ENCODE data around the gene GPR68. TPM values are rescaled to one million over a fixed set of nuclear protein-coding genes. Genes with fewer than 3 reads are reported as not detected.

GPR68 gene
- total and polyA plus RNA-seq, 8 donors = 0.09 to 0.90 (median 0.23) TPM; not detected in 1

DNA sequence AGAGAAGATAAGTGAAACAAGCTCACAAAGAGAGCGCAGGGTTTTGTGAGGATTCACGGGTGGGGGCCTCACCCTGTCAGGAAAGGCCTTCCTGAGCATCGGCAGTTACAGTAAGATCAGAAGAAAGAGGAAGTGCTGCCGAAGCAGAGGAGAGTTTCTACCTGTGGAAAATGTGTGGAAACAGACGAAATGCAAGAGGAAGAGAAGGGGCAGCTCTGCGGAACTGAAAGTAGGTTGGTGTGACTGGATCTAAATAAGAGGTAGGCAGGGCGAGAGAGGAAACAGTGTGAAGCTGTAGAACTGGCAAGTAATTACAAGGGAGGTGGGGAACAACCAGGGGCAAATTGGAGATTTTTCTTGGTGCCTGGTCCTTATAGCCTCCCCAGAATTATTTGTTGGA lies 2.6 kb downstream of the GPR68 start:
- Histone ChIP-seq H3K27ac (no peak overlapping the region), H3K36me3 (no peaks in the 10 kb centered on the region), H3K9me3 (no peaks in the 10 kb centered on the region), H3K4me1 (no peaks in the 10 kb centered on the region), H3K4me3 (no peak overlapping the region), H3K27me3 (no peaks in the 10 kb centered on the region)
- intact Hi-C loops (cut with DNase I) = no loop called here
- DNase-seq (no peak), ATAC-seq (no peak), FAIRE-seq (no peak)
- TF ChIP-seq, protein P1, sequence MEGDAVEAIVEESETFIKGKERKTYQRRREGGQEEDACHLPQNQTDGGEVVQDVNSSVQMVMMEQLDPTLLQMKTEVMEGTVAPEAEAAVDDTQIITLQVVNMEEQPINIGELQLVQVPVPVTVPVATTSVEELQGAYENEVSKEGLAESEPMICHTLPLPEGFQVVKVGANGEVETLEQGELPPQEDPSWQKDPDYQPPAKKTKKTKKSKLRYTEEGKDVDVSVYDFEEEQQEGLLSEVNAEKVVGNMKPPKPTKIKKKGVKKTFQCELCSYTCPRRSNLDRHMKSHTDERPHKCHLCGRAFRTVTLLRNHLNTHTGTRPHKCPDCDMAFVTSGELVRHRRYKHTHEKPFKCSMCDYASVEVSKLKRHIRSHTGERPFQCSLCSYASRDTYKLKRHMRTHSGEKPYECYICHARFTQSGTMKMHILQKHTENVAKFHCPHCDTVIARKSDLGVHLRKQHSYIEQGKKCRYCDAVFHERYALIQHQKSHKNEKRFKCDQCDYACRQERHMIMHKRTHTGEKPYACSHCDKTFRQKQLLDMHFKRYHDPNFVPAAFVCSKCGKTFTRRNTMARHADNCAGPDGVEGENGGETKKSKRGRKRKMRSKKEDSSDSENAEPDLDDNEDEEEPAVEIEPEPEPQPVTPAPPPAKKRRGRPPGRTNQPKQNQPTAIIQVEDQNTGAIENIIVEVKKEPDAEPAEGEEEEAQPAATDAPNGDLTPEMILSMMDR (IDR thresholded peaks at IDR 0.05) = no peak
- 60 to 65% methylated on average over 7 of the region's 7 CpGs for WGBS, 2 donors

DNA sequence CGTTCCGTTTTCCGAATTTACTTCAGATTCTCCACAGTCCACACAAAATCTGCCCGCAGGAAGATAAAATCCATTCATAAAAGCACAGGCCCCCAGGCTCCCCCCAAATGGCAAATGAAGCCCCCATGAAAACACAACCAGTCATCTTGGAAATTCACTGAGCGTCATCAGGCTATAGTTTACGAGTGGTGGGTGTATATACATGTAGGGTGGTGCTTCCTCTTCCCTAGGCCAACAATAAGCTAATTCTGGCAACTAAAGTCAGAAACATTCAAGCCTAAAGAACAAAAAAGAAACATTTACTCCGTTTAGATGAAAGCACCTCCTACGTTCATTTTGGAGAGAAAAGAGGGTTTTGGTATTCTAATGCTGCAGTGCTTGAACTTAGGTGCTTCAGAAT lies 5.8 kb downstream of the GPR68 start:
- Histone ChIP-seq H3K4me1 (no peaks in the 10 kb centered on the region), H3K27ac (no peak overlapping the region), H3K9me3 (no peaks in the 10 kb centered on the region), H3K27me3 (no peaks in the 10 kb centered on the region), H3K4me3 (no peak overlapping the region), H3K36me3 (no peaks in the 10 kb centered on the region)
- TF ChIP-seq, protein P1 (IDR thresholded peaks at IDR 0.05) = no peak
- intact Hi-C loops (cut with DNase I) = no loop called here
- no peak for ATAC-seq
- DNase-seq = no peak
- 71 to 86% methylated on average over 8 of the region's 8 CpGs for WGBS, 2 donors
- no peak for FAIRE-seq

DNA sequence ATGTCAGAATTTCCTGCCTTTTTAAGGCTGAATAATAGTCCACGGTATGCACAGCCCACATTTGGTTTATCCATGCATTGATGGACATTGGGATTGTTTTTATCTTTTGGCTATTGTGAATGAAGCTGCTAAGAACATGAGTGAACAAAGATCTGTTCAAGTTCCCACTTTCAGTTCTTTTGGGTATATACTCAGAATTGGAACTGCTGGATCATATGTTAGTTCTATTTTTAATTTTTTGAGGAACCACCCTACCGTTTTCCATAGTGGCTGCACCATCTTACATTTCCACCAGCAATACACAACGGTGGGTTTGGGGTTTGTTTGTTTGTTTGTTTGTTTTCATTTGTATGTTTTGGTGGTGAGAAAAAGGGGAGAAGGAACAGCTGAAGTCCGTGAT lies 6.4 kb downstream of the GPR68 start:
- Histone ChIP-seq H3K27me3 (no peaks in the 10 kb centered on the region), H3K27ac (no peak overlapping the region), H3K4me1 (no peaks in the 10 kb centered on the region), H3K36me3 (no peaks in the 10 kb centered on the region), H3K9me3 (no peaks in the 10 kb centered on the region), H3K4me3 (no peak overlapping the region)
- 68 to 82% methylated on average over 4 of the region's 4 CpGs for WGBS, 2 donors
- no peak for FAIRE-seq
- DNase-seq = no peak
- intact Hi-C loops (cut with DNase I) = no loop called here
- no peak for ATAC-seq
- TF ChIP-seq, protein P1 (IDR thresholded peaks at IDR 0.05) = no peak

DNA sequence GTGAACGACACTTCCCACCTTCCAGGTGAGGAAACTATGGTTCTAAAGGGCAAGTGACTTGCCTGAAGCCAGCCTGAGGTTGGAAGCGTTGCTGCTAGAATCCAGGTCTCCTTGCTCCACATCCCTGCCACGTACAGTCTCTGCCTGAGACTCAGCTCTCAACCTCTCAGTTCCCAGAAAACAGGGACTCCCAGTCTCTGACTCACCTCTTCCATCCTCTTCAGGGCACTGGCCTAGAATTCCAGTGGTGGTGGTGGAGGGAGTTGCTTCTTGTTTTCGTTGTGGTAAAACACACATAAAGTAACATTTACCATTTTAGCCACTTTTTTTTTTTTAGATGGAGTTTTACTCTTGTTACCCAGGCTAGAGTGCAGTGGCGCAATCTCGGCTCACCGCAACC lies 7.3 kb downstream of the GPR68 start:
- no peak for FAIRE-seq
- 82 to 84% methylated on average over 7 of the region's 7 CpGs for WGBS, 2 donors
- intact Hi-C loops (cut with DNase I) = no loop called here
- Histone ChIP-seq H3K4me1 (no peaks in the 10 kb centered on the region), H3K4me3 (no peak overlapping the region), H3K36me3 (no peaks in the 10 kb centered on the region), H3K27me3 (no peaks in the 10 kb centered on the region), H3K9me3 (no peaks in the 10 kb centered on the region), H3K27ac (no peak overlapping the region)
- ATAC-seq = no peak
- DNase-seq = no peak
- TF ChIP-seq, protein P1 (IDR thresholded peaks at IDR 0.05) = no peak

DNA sequence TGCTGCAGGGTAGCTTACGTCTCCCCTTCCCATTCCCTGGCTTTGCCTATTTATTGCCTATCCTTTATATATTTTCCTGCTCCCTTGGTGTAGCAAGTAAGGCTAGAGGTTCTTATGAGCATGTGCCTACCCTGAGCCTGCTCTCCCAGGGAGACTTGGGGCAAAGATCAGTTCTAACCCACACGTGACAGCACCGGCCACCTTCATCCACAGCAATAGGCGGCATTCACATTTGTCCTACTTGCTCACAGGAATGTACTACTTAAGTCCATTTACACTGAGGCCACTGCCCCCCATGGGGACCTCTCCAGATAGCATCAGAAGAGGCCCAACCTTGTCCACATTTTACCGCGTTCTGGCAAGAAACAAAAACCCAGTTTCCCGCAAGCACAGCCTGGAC lies 8.7 kb downstream of the GPR68 start:
- Histone ChIP-seq H3K27me3 (no peaks in the 10 kb centered on the region), H3K36me3 (no peaks in the 10 kb centered on the region), H3K27ac (no peak overlapping the region), H3K9me3 (no peaks in the 10 kb centered on the region), H3K4me1 (no peaks in the 10 kb centered on the region), H3K4me3 (no peak overlapping the region)
- WGBS, 2 donors = 88 to 89% methylated on average over 7 of the region's 7 CpGs
- DNase-seq = no peak
- intact Hi-C loops (cut with DNase I) = no loop called here
- no peak for FAIRE-seq
- ATAC-seq = no peak
- TF ChIP-seq, protein P1 (IDR thresholded peaks at IDR 0.05) = no peak
